Osteoblast (primary cell): ENCODE measurements around the gene SIL1. TPM values are rescaled to one million over a fixed set of nuclear protein-coding genes. Genes with fewer than 3 reads are reported as not detected.
"Not testable (repeated sequence)": the region's sequence is repeated elsewhere in the genome, so short reads cannot be mapped to it uniquely, and the experiment has no call there.

ENCODE experiments used
- DNase-seq: peaks from one replicate; pipeline ENCODE4 v3.0.0; 2011; ENCODE audit warnings: low spot score, mixed read lengths; ENCODE audit not compliant: insufficient read length; ENCODE audit errors: missing footprints
- H2AFZ ChIP-seq: 2 replicates; pipeline ENCODE4 v1.6.0; 2011; ENCODE audit warnings: mild to moderate bottlenecking, low read length
- H3K27ac ChIP-seq: 2 replicates; pipeline ENCODE4 v1.5.1; 2011; ENCODE audit warnings: mild to moderate bottlenecking, low read depth, low read length, moderate library complexity
- H3K27me3 ChIP-seq: 2 replicates; pipeline ENCODE4 v1.6.0; 2012; ENCODE audit warnings: mild to moderate bottlenecking, control low read depth, inconsistent platforms, low read length, moderate library complexity; ENCODE audit not compliant: insufficient read depth
- H3K36me3 ChIP-seq: 2 replicates; pipeline ENCODE4 v1.5.1; 2011; ENCODE audit warnings: mild to moderate bottlenecking, low read length, control low read depth, moderate library complexity; ENCODE audit not compliant: insufficient read depth
- H3K4me1 ChIP-seq: 2 replicates; pipeline ENCODE4 v1.5.1; 2011; ENCODE audit warnings: mild to moderate bottlenecking, low read length, control low read depth, moderate library complexity; ENCODE audit not compliant: insufficient read depth
- H3K4me2 ChIP-seq: 2 replicates; pipeline ENCODE4 v1.6.0; 2011; ENCODE audit warnings: mild to moderate bottlenecking, low read length; ENCODE audit not compliant: insufficient read depth
- H3K4me3 ChIP-seq: fragments of 200-600 bp; sonication (generic); 3 replicates; pipeline ENCODE4 v1.5.1; 2012; ENCODE audit warnings: mild to moderate bottlenecking, low read length, inconsistent platforms; ENCODE audit not compliant: insufficient read depth
- H3K79me2 ChIP-seq: 2 replicates; pipeline ENCODE4 v1.6.0; 2012; ENCODE audit warnings: mild to moderate bottlenecking, low read length, control low read depth, inconsistent platforms; ENCODE audit not compliant: insufficient read depth
- H3K9me3 ChIP-seq: 2 replicates; pipeline ENCODE4 v1.5.1; 2011; ENCODE audit warnings: low read depth, low read length, control low read depth
- H4K20me1 ChIP-seq: 2 replicates; pipeline ENCODE4 v1.6.0; 2012; ENCODE audit warnings: mild to moderate bottlenecking, low read length, control low read depth; ENCODE audit not compliant: insufficient read depth
- total RNA-seq: library from RNA; depleted of rRNA; stranded (reverse); fragments of >200 nt; gene quantifications from 2 replicates; pipeline ENCODE4 v1.2.3, GENCODE V29; 2012
- TF ChIP-seq, protein P1 (sequence below): IDR thresholded peaks from 2 replicates; pipeline ENCODE4 v1.5.1; 2011; ENCODE audit warnings: mild to moderate bottlenecking, low read depth, low read length, moderate library complexity; ENCODE audit errors: extremely low read depth

The SIL1 gene
- total RNA-seq, 1 donor = 65.1 TPM

DNA sequence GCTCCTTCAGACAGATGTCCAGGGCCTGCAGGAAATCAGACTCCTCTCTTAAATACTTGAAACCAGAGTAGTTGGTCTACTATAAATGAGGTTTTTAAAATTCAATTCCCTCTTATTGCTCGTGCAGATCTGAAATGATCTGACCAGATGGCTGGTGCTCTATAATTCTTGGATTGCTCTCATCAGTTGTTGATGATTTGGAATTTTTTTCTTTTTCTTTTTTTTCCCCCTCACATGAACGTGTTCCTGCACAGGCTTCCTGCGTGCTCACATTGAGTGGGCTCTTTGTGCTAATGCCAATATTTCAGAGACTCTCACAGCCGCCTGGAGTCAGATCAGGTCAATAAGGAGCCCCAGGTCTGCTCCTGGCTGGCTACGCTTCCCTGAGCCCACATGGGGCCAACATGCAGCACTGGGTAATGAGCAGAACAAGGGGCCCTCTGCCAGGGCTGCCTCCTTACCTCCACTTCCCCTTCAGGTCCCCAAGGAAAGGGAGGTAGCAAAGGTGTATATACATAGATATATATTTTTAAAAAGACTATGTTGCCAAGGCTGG, 82.0 kb downstream of the SIL1 start:
- no peak for DNase-seq
- Histone ChIP-seq H4K20me1 (peaks cover 4% of the 10 kb centered on the region), H3K27ac (no peak overlapping the region), H3K9me3 (no peaks in the 10 kb centered on the region), H2AFZ (no peak overlapping the region), H3K27me3 (no peaks in the 10 kb centered on the region), H3K4me2 (no peak overlapping the region), H3K4me3 (no peak overlapping the region), H3K79me2 (peaks cover 3% of the 10 kb centered on the region), H3K36me3 (peaks cover 30% of the 10 kb centered on the region), H3K4me1 (no peaks in the 10 kb centered on the region)
- TF ChIP-seq, protein P1, sequence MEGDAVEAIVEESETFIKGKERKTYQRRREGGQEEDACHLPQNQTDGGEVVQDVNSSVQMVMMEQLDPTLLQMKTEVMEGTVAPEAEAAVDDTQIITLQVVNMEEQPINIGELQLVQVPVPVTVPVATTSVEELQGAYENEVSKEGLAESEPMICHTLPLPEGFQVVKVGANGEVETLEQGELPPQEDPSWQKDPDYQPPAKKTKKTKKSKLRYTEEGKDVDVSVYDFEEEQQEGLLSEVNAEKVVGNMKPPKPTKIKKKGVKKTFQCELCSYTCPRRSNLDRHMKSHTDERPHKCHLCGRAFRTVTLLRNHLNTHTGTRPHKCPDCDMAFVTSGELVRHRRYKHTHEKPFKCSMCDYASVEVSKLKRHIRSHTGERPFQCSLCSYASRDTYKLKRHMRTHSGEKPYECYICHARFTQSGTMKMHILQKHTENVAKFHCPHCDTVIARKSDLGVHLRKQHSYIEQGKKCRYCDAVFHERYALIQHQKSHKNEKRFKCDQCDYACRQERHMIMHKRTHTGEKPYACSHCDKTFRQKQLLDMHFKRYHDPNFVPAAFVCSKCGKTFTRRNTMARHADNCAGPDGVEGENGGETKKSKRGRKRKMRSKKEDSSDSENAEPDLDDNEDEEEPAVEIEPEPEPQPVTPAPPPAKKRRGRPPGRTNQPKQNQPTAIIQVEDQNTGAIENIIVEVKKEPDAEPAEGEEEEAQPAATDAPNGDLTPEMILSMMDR = no peak

DNA sequence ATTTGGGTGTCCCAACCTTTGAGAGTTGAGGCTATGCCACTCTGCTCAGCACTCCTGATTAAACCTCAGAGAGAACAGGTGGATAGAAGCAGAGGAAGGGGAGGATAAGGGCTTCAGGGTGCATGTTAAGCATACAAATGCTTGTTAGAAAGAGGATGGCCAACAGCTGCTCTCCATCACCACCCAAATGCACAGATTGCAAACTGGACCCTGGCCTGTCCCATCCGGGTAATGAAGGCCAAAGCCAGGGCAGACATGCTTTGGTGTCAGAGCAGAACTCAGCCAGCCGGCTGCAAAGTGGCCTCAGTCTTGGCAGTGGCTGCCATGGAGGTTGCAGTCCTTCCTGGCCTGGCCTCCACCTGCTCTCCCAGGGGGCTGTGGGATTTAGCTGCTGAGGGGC, 84.3 kb downstream of the SIL1 start:
- peaks cover 11% of the 10 kb centered on the region for H3K36me3 ChIP-seq
- peaks cover 4% of the 10 kb centered on the region for H3K4me1 ChIP-seq
- H3K9me3 ChIP-seq = no peaks in the 10 kb centered on the region
- H3K4me2 ChIP-seq = no peak overlapping the region
- H3K27ac ChIP-seq = no peak overlapping the region
- peaks cover 3% of the 10 kb centered on the region for H3K79me2 ChIP-seq
- H3K4me3 ChIP-seq = no peak overlapping the region
- peaks cover 4% of the 10 kb centered on the region for H4K20me1 ChIP-seq
- H2AFZ ChIP-seq = no peak overlapping the region
- H3K27me3 ChIP-seq = no peaks in the 10 kb centered on the region
- no peak for DNase-seq
- TF ChIP-seq, protein P1 = no peak

- not testable (repeated sequence) for H2AFZ ChIP-seq, H3K36me3 ChIP-seq, H3K4me2 ChIP-seq, H3K27ac ChIP-seq, H4K20me1 ChIP-seq, H3K79me2 ChIP-seq, H3K27me3 ChIP-seq, DNase-seq, H3K4me3 ChIP-seq, H3K9me3 ChIP-seq
- peaks cover 13% of the 10 kb centered on the region for H3K4me1 ChIP-seq
Observed at GRCh38 chr5:139112362-139112761, 85.8 kb downstream of the SIL1 start.

GRCh38 chr5:139110526-139111168, 87.5 kb downstream of the SIL1 start:
- TF ChIP-seq, protein P1 = no peak
- no peak overlapping the region for H3K4me2 ChIP-seq
- peaks cover 27% of the 10 kb centered on the region for H3K4me1 ChIP-seq
- H2AFZ ChIP-seq = no peak overlapping the region
- no peak overlapping the region for H3K27ac ChIP-seq
- H3K36me3 ChIP-seq = no peaks in the 10 kb centered on the region
- peaks cover 3% of the 10 kb centered on the region for H3K79me2 ChIP-seq
- no peak overlapping the region for H3K4me3 ChIP-seq
- no peaks in the 10 kb centered on the region for H3K9me3 ChIP-seq
- no peaks in the 10 kb centered on the region for H3K27me3 ChIP-seq
- H4K20me1 ChIP-seq = peaks cover 4% of the 10 kb centered on the region
- peak; percentile 68 for DNase-seq
